GM18867 (cell line): Measurements from ENCODE around the gene KNDC1.
"Not testable (repeated sequence)": the region's sequence is repeated elsewhere in the genome, so short reads cannot be mapped to it uniquely, and the experiment has no call there.

ENCODE experiments used
- ATAC-seq: cut with Tn5 transposase; IDR thresholded peaks from one replicate; pipeline ENCODE4 v1.9.1; 2021; ENCODE audit warnings: mild to moderate bottlenecking, moderate library complexity; ENCODE audit not compliant: unreplicated experiment

The KNDC1 gene

GRCh38 chr10:133174689-133175263, 14.8 kb downstream of the KNDC1 start:
- no peak for ATAC-seq

DNA sequence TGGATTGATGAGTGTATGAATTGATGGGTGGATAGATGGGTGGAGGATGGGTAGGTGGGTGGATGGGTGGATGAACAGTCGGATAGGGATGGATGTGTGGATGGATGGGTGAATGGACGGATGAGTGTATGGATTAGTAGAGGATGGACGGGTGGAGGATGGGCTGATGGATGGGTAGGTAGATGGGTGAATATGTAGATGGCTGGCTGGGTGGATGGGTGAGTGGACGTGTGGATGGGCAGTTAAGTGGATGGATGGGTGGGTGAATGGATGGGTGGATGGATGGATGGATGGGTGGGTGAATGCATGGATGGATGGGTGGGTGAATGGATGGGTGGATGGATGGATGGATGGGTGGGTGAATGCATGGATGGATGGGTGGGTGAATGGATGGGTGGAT, 15.6 kb downstream of the KNDC1 start:
- not testable (repeated sequence) for ATAC-seq

- ATAC-seq = no peak
Measured at GRCh38 chr10:133176546-133176945, 16.5 kb downstream of the KNDC1 start.

GRCh38 chr10:133177380-133178157, 17.6 kb downstream of the KNDC1 start:
- no peak for ATAC-seq

DNA sequence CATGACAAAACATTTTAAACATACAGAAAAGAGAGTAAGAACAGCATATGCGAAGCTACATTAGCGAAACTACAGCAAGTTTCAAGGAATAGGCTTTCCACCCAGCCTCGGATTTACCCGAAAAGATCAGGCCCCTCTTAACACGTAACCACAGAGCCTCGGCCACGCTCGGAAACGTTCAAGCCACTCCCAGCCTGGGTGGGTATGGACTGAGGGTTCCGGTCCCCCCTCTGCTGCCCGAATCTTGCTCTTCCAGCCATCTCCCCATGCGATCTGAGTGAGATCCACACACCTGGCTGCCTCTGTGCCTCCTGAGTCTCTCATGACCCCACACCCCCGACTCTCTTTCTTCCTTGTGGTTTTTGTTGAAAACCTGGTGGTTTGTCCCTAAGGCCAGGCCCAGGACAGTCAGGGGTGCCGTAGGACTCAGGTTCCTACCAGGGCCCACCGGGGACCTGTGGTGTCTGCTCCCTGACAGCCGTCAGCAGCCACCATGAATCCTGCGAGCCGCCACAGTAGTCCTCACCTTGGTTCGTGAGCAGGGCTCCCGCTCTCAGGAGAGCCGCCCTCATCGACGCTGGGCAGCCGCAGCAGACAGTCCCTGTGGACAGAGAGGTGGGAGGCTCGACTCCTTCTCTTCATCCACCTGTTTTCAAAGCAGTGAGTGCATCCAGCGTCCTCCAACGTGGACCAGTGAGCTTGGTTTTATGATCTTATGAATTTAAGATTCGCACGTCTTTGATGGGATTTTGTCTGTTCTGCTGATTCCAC, 18.5 kb downstream of the KNDC1 start:
- no peak for ATAC-seq

GRCh38 chr10:133179128-133179520, 19.1 kb downstream of the KNDC1 start:
- no peak for ATAC-seq

DNA sequence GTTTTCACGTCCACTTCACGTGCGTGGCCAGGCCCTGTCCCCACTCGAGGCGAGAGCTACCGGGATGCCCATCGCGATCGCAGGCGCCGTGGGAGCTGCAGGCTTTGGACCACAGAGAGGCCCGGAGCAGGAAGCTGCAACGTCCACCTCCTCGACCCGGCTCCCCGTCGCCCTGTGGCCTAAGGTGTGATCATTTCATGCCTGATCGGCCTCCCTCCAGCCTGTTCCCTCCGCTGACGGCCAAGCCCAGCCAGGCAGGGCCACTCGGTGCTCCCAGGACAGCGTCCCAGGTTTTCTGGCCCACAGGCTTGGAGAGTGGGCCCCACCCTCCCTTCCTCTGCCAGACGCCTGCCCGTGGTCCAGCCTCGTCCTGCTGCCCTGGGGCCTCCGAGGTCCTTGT, 19.6 kb downstream of the KNDC1 start:
- no peak for ATAC-seq

DNA sequence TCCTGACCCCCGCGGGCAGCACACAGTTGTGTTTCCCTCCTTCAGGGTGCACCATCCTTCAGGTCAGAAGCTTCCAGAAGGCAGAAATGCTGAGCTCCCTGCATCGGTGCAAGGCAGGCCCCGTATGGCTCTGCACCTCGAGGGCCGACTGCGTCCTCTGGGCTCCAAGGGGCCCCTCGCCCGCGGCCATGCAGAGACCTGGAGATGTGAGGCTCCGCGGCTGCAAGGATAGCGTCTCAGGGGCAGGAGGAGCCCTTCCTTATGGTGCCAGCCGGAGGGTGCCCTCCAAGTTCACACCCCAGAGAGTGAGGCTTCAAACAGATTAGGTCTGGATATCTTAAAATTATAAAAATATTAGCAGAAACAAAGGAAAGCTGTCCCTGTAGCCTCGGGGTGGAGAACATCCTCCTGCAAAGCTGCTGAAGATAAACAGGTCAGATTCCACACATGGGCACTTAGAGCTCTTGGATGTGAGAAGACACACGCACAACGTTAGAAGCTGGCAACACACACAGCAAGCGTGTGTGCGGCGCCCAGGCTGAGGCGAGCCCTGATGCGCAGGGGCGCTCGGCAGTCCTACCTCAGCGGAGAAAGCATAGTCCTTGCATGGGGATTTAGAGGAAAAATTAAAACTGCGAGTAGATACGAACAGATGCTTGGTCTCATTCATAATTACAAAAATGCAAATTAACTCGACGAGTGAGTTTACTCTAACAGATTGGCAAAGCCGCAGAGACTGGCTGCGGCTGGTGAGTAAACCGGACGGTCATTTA, 20.4 kb downstream of the KNDC1 start:
- ATAC-seq = no peak

DNA sequence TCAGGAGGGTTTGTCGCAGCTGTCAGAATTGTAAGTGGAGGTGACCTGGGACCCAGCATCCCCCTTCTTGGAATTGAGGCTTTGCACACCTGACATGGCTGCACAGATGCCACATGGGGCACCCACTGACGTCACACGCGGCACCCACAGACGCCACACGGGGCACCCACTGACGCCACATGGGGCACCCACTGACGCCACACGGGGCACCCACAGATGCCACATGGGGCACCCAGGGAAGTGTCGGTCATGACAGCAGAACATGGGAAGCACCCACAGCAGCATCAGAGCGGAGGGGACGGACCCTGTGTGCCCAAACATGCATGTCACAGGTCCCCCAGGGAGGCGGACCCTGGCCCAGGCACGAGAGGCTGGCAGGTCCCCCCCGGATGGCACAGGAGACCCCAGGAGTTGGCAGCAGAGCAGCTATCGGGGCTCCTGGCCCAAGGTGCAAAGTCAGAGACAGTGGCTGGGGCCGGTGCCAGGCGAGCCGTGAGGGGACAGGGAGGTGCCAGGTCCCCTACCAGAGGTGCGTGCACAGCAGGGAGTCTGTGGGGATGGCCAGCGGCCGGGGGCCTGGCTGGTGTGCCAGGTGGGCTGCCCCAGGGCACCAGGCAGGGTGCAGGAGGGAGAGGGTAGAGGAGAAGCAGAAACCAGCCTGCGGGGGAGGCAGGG, 21.1 kb downstream of the KNDC1 start:
- ATAC-seq = no peak

GRCh38 chr10:133182190-133182589, 22.2 kb downstream of the KNDC1 start:
- ATAC-seq = no peak

- no peak for ATAC-seq
Measured at GRCh38 chr10:133182791-133183645, 23.0 kb downstream of the KNDC1 start.

GRCh38 chr10:133183646-133184378, 23.8 kb downstream of the KNDC1 start:
- no peak for ATAC-seq

GRCh38 chr10:133184591-133185244, 24.7 kb downstream of the KNDC1 start:
- no peak for ATAC-seq

- ATAC-seq = no peak
Measured at GRCh38 chr10:133185421-133185820, 25.4 kb downstream of the KNDC1 start.

DNA sequence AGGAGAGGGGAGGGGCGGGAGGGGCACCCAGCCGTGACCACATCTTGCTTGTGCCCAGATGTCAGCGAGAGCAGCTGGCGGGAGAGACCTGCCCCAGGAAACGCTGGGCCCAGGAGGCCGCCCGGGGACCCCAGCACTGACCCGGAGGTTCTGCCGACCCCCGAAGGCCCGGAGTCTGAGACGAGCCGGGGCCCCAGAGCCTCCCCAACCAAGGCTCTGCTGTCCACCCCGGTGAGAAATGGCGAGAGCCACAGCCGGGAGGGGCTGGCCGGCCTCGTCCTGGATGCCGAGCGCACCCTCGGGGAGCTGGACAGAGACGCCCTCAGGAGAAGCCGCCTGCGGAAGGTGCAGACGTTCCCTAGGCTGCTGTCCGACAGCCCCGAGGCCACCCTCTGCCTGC, 25.9 kb downstream of the KNDC1 start:
- ATAC-seq = no peak

- ATAC-seq = no peak
Measured at GRCh38 chr10:133186416-133187090, 26.5 kb downstream of the KNDC1 start.

DNA sequence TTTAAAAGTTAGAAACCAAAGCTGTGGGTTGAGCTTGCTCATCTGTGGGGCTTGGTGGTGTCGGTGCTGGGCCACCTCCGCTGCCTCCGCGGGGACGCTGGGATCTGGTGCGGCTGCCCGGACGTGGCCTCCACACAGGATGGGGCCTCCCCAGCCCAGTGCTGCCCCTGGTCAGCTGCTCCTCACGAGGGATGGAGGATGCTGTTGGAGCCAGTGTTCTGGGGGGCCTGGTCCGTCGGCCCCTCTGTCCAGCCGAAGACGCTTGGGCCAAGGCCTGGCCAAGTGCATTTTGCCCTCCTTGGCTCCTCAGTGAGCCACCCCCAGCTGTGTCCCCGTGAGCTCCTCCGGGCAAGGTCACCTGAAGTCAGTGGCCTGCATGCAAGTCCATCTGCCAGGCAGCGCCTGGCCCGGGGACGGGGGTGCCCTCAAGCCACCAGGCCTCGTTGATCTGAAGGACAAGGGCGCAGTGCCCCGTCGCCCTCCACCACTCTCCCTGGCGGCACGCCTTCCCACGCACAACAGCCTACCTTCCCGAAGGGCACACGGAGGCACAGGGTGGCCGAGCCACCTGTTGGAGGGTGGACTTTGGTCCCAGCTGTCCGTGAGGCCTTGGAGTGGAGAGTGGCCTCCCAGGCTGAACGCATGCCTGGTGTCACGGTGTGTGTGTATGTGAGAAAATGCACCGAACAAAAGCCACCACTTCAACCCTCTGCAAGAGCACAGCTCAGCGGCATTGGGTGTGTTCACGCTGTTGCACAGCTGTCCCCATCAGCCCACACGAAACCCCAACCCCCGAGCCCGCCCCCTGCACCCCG, 27.3 kb downstream of the KNDC1 start:
- no peak for ATAC-seq
